Measurements from ENCODE around the gene SCN5A. TPM values are rescaled to one million over a fixed set of nuclear protein-coding genes. Genes with fewer than 3 reads are reported as not detected.

Gene SCN5A
- total RNA-seq, 1 experiment from 2014 or later, result 4.7 TPM

DNA sequence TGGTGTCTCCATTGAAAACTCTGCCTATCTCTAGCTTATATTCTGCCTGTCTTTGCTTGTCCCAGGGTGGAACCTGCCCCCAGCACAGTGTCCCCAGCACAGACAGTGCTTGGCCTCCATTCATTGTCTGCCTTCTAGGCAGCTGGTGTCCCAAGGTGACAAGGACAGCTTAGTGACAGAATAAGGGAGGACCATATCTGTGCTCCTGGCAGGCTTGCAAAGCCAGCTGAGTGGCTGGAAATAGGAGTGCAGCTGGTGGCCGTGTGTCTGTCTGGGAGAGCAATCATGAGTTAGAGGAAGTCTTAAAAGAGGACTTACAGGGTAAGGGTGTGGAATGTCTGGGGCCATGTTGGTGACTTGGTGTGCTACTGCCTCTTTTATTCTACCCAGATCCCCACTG, 33.4 kb downstream of the SCN5A start:
- Histone ChIP-seq H2AFZ (no peak overlapping the region), H3K4me3 (no peak overlapping the region), H4K20me1 (ENCODE audit: insufficient read depth) (no peaks in the 10 kb centered on the region), H3K9me3 (ENCODE audit: insufficient read depth, low read depth) (no peaks in the 10 kb centered on the region), H3K9me2 (ENCODE audit: insufficient read depth) (no peaks in the 10 kb centered on the region), H3K27me3 (ENCODE audit: insufficient read depth, low read depth) (peaks cover 78% of the 10 kb centered on the region), H3F3A (ENCODE audit: insufficient read depth, low read depth) (no peaks in the 10 kb centered on the region), H3K27ac (no peak overlapping the region), H3K79me2 (ENCODE audit: low read depth) (no peaks in the 10 kb centered on the region), H3K36me3 (ENCODE audit: low read depth) (no peaks in the 10 kb centered on the region), H3K4me2 (no peak overlapping the region), H3K4me1 (replicated peaks; ENCODE audit: insufficient read depth) (no peaks in the 10 kb centered on the region)
- DNase-seq, result no peak
- TF ChIP-seq, protein P1, sequence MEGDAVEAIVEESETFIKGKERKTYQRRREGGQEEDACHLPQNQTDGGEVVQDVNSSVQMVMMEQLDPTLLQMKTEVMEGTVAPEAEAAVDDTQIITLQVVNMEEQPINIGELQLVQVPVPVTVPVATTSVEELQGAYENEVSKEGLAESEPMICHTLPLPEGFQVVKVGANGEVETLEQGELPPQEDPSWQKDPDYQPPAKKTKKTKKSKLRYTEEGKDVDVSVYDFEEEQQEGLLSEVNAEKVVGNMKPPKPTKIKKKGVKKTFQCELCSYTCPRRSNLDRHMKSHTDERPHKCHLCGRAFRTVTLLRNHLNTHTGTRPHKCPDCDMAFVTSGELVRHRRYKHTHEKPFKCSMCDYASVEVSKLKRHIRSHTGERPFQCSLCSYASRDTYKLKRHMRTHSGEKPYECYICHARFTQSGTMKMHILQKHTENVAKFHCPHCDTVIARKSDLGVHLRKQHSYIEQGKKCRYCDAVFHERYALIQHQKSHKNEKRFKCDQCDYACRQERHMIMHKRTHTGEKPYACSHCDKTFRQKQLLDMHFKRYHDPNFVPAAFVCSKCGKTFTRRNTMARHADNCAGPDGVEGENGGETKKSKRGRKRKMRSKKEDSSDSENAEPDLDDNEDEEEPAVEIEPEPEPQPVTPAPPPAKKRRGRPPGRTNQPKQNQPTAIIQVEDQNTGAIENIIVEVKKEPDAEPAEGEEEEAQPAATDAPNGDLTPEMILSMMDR (conservative IDR thresholded peaks at IDR 0.05), result no peak
- no peak for TF ChIP-seq EZH2 (IDR thresholded peaks at IDR 0.05; ENCODE audit: low read depth)
- CTCF ChIA-PET, result no interaction called here
- intact Hi-C loops (cut with micrococcal nuclease; ENCODE audit: unreplicated experiment), result no loop called here
- BruUV-seq (replicated peaks), result no TSS peak
- POLR2A ChIA-PET (ENCODE audit: unreplicated experiment), result no interaction called here

DNA sequence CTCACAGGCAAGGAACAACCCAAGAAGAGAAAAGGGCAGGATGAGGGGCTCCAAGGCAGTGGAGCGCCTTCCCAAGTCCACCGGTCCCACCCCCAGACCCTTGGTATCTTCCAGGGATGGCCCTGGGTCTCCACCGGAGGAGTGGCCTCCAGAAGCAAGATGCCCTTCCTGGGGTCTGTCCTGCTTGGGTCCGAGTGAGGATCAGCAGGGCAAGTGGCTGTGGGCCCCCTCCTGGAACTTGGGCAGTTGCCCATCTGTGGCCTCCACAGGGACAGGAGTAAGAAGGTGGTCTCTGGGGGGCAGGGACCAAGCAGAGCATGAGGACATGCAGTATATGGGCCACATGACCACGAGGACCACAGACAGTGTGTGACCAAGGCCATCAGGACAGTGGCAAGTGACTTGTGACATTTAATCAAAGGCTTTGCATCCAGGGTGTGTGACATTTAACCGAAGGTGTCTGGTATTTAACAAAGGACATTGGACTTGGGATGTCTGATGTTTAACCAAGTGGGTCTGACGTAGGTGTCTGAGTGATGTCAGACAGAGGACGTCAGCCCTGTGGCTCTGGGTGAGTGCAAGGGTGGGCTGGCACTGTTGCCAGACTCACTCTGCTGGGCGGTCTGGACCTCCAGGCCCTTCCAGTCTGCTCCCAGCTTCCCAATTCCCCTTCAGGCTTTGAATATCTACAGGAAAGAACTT, 34.7 kb downstream of the SCN5A start:
- no peaks in the 10 kb centered on the region for H3K9me3 ChIP-seq (ENCODE audit: insufficient read depth, low read depth)
- no peak overlapping the region for H3K27ac ChIP-seq
- no peaks in the 10 kb centered on the region for H3F3A ChIP-seq (ENCODE audit: insufficient read depth, low read depth)
- H3K9me2 ChIP-seq (ENCODE audit: insufficient read depth), result no peaks in the 10 kb centered on the region
- no peaks in the 10 kb centered on the region for H3K4me1 ChIP-seq (replicated peaks; ENCODE audit: insufficient read depth)
- no peak for TF ChIP-seq EZH2 (IDR thresholded peaks at IDR 0.05; ENCODE audit: low read depth)
- TF ChIP-seq, protein P1 (conservative IDR thresholded peaks at IDR 0.05), result no peak
- intact Hi-C loops (cut with micrococcal nuclease; ENCODE audit: unreplicated experiment), result no loop called here
- H4K20me1 ChIP-seq (ENCODE audit: insufficient read depth), result no peaks in the 10 kb centered on the region
- H3K4me3 ChIP-seq, result no peak overlapping the region
- ChIA-PET CTCF (no interaction called here), POLR2A (ENCODE audit: unreplicated experiment) (no interaction called here)
- no peak for DNase-seq
- no peak overlapping the region for H3K4me2 ChIP-seq
- no TSS peak for BruUV-seq (replicated peaks)
- peaks cover 89% of the 10 kb centered on the region for H3K27me3 ChIP-seq (ENCODE audit: insufficient read depth, low read depth)
- no peak overlapping the region for H2AFZ ChIP-seq
- H3K79me2 ChIP-seq (ENCODE audit: low read depth), result no peaks in the 10 kb centered on the region
- no peaks in the 10 kb centered on the region for H3K36me3 ChIP-seq (ENCODE audit: low read depth)

DNA sequence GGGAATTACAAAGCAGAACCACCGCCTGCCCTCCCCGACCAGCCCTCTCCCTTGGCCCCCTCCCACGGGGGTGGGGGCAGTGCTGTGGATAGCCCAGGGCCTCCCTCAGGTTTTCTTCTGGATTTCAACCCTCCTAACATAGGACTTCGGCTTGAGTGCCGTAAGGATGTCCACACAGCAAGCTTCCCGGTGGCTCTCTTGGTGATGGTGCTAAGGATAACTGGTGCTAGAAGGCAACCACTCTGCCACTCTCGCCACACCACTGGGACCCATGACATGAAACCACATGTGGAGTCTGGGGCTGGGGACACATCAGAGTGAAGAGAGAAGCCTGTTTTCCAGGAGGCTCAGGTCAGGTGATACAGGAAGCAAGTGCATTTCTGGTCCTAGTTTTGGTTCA, 35.4 kb downstream of the SCN5A start:
- TF ChIP-seq, protein P1 (conservative IDR thresholded peaks at IDR 0.05), result no peak
- TF ChIP-seq EZH2 (IDR thresholded peaks at IDR 0.05; ENCODE audit: low read depth), result no peak
- Histone ChIP-seq H3K4me2 (no peak overlapping the region), H3K4me1 (replicated peaks; ENCODE audit: insufficient read depth) (no peaks in the 10 kb centered on the region), H3K27me3 (ENCODE audit: insufficient read depth, low read depth) (peaks cover 89% of the 10 kb centered on the region), H3K4me3 (no peak overlapping the region), H3K9me2 (ENCODE audit: insufficient read depth) (no peaks in the 10 kb centered on the region), H4K20me1 (ENCODE audit: insufficient read depth) (no peaks in the 10 kb centered on the region), H3F3A (ENCODE audit: insufficient read depth, low read depth) (no peaks in the 10 kb centered on the region), H3K27ac (no peak overlapping the region), H3K36me3 (ENCODE audit: low read depth) (no peaks in the 10 kb centered on the region), H3K79me2 (ENCODE audit: low read depth) (no peaks in the 10 kb centered on the region), H3K9me3 (ENCODE audit: insufficient read depth, low read depth) (no peaks in the 10 kb centered on the region), H2AFZ (no peak overlapping the region)
- DNase-seq, result no peak
- ChIA-PET POLR2A (ENCODE audit: unreplicated experiment) (no interaction called here), CTCF (no interaction called here)
- intact Hi-C loops (cut with micrococcal nuclease; ENCODE audit: unreplicated experiment), result no loop called here
- no TSS peak for BruUV-seq (replicated peaks)

All from PC-9 (cell line).